IMR-90 (cell line): ENCODE measurements around the gene MAVS. TPM values are rescaled to one million over a fixed set of nuclear protein-coding genes. Genes with fewer than 3 reads are reported as not detected.

Experiments
- ATAC-seq: fragments of 200-7000 bp; cut with Tn5 transposase; 2 replicates; pipeline ENCODE4 v1.9.1; 2020; ENCODE audit warnings: low read depth, mild to moderate bottlenecking, moderate library complexity
- BruUV-seq: library from RNA; stranded (reverse); fragments of 400-500 nt; replicated peaks from 2 replicates; lab custom pipeline; 2021; lab: Mats Ljungman, UMichigan
- CTCF ChIA-PET: fragments of 300-600 bp; formaldehyde crosslinking; extraction: SDS; loops from one replicate; lab custom pipeline; 2021; ENCODE audit warnings: antibody characterized with exemption; lab: Yijun Ruan, JAX
- POLR2A ChIA-PET: fragments of 300-600 bp; sonication (Branson Sonifier 250); formaldehyde crosslinking; loops from one replicate; lab custom pipeline; 2022; ENCODE audit warnings: antibody characterized with exemption; ENCODE audit not compliant: unreplicated experiment; lab: Charles Lee
- DNase-seq: peaks from one replicate; pipeline ENCODE4 v3.0.0; 2013
- H2AFZ ChIP-seq: replicated peaks from 2 replicates; pipeline ENCODE3; 2013; ENCODE audit warnings: low read length, mild to moderate bottlenecking; ENCODE audit not compliant: poor library complexity
- H2AK5ac ChIP-seq: 2 replicates; pipeline ENCODE4 v1.6.1; 2013; ENCODE audit warnings: low read depth, low read length, inconsistent platforms
- H2AK9ac ChIP-seq: replicated peaks from 2 replicates; pipeline ENCODE3; 2013; ENCODE audit warnings: mild to moderate bottlenecking, low read depth, low read length, moderate library complexity; ENCODE audit not compliant: poor library complexity
- H2BK120ac ChIP-seq: 2 replicates; pipeline ENCODE4 v1.6.1; 2013; ENCODE audit warnings: low read depth, low read length, inconsistent platforms
- H2BK15ac ChIP-seq: 3 replicates; pipeline ENCODE4 v1.6.1; 2013; ENCODE audit warnings: low read depth, low read length, inconsistent platforms
- H2BK20ac ChIP-seq: 2 replicates; pipeline ENCODE4 v1.6.1; 2013; ENCODE audit warnings: low read depth, mild to moderate bottlenecking, inconsistent platforms, low read length, moderate library complexity
- H2BK5ac ChIP-seq: 2 replicates; pipeline ENCODE4 v1.6.1; 2013; ENCODE audit warnings: mild to moderate bottlenecking, low read depth, low read length, inconsistent platforms; ENCODE audit not compliant: poor library complexity, severe bottlenecking
- H3K14ac ChIP-seq: replicated peaks from 2 replicates; pipeline ENCODE4 v1.6.1; 2013; ENCODE audit warnings: low read depth, low read length, inconsistent platforms
- H3K18ac ChIP-seq: 2 replicates; pipeline ENCODE4 v1.6.1; 2013; ENCODE audit warnings: low read depth, low read length, control low read depth
- H3K23ac ChIP-seq: 2 replicates; pipeline ENCODE4 v1.6.1; 2013; ENCODE audit warnings: low read depth, low read length, inconsistent platforms
- H3K27ac ChIP-seq: 2 replicates; pipeline ENCODE4 v1.5.1; 2013; ENCODE audit warnings: mild to moderate bottlenecking, control low read depth, low read length; ENCODE audit not compliant: insufficient read depth
- H3K27me3 ChIP-seq: 2 replicates; pipeline ENCODE4 v1.6.1; 2013; ENCODE audit warnings: low read length; ENCODE audit not compliant: control insufficient read depth, insufficient read depth
- H3K36me3 ChIP-seq: 2 replicates; pipeline ENCODE4 v1.6.1; 2013; ENCODE audit warnings: low read length, mixed read lengths; ENCODE audit not compliant: control insufficient read depth, insufficient read depth
- H3K4ac ChIP-seq: 2 replicates; pipeline ENCODE4 v1.6.1; 2013; ENCODE audit warnings: low read depth, low read length, inconsistent platforms
- H3K4me1 ChIP-seq: 2 replicates; pipeline ENCODE4 v1.6.1; 2013; ENCODE audit warnings: low read length, mixed read lengths; ENCODE audit not compliant: control insufficient read depth, insufficient read depth
- H3K4me2 ChIP-seq: 2 replicates; pipeline ENCODE4 v1.6.1; 2013; ENCODE audit warnings: low read depth, mild to moderate bottlenecking, control low read depth, low read length, moderate library complexity
- H3K4me3 ChIP-seq: 2 replicates; pipeline ENCODE4 v1.5.1; 2013; ENCODE audit warnings: low read depth, mild to moderate bottlenecking, control low read depth, low read length, moderate library complexity; ENCODE audit not compliant: insufficient read depth
- H3K56ac ChIP-seq: 2 replicates; pipeline ENCODE4 v1.6.1; 2013; ENCODE audit warnings: low read length, inconsistent platforms; ENCODE audit not compliant: insufficient read depth; ENCODE audit errors: extremely low read depth
- H3K79me1 ChIP-seq, 2 experiments: 2 replicates each; pipeline ENCODE4 v1.6.1; 2013; ENCODE audit warnings: low read length in 2 of 2, inconsistent platforms in 1 of 2, low read depth in 1 of 2
- H3K9ac ChIP-seq: 2 replicates; pipeline ENCODE4 v1.6.1; 2013; ENCODE audit warnings: low read depth, low read length, control low read depth
- H3K9me1 ChIP-seq: 2 replicates; pipeline ENCODE4 v1.6.1; 2013; ENCODE audit warnings: low read length, inconsistent platforms; ENCODE audit not compliant: insufficient read depth
- H3K9me3 ChIP-seq: 2 replicates; pipeline ENCODE4 v1.6.1; 2013; ENCODE audit warnings: low read length; ENCODE audit not compliant: control insufficient read depth, insufficient read depth
- H4K20me1 ChIP-seq: 2 replicates; pipeline ENCODE4 v1.6.1; 2013; ENCODE audit warnings: low read length, inconsistent platforms; ENCODE audit not compliant: insufficient read depth
- H4K5ac ChIP-seq: 2 replicates; pipeline ENCODE4 v1.6.1; 2013; ENCODE audit warnings: mild to moderate bottlenecking, low read depth, low read length, control low read depth
- H4K8ac ChIP-seq, 2 experiments: 2 replicates each; pipeline ENCODE4 v1.6.1; 2013; ENCODE audit warnings: low read depth in 2 of 2, low read length in 2 of 2, control low read depth in 1 of 2, inconsistent platforms in 1 of 2
- H4K91ac ChIP-seq: 2 replicates; pipeline ENCODE4 v1.6.1; 2013; ENCODE audit warnings: low read depth, low read length, inconsistent platforms; ENCODE audit not compliant: insufficient read depth
- BHLHE40 ChIP-seq: fragments of 150-350 bp; IDR thresholded peaks from 2 replicates; pipeline ENCODE4 v1.6.1; 2016; ENCODE audit warnings: mild to moderate bottlenecking, low read depth, low read length
- CEBPB ChIP-seq: IDR thresholded peaks from 2 replicates; pipeline ENCODE4 v1.6.1; 2012; ENCODE audit warnings: low read depth, low read length, improper control_type of control experiment
- CHD1 ChIP-seq: IDR thresholded peaks from 2 replicates; pipeline ENCODE4 v1.6.1; 2012; ENCODE audit warnings: low read depth, low read length, improper control_type of control experiment
- FOS ChIP-seq: fragments of 150-350 bp; IDR thresholded peaks from 2 replicates; pipeline ENCODE4 v1.6.1; 2016; ENCODE audit warnings: low read depth, low read length
- MAFK ChIP-seq: IDR thresholded peaks from 2 replicates; pipeline ENCODE4 v1.6.1; 2012; ENCODE audit warnings: low read depth, low read length, improper control_type of control experiment
- MAZ ChIP-seq: IDR thresholded peaks from 2 replicates; pipeline ENCODE4 v1.6.1; 2012; ENCODE audit warnings: low read depth, mild to moderate bottlenecking, low read length, improper control_type of control experiment, moderate library complexity, borderline replicate concordance
- MXI1 ChIP-seq: IDR thresholded peaks from 2 replicates; pipeline ENCODE4 v1.6.1; 2012; ENCODE audit warnings: low read depth, mild to moderate bottlenecking, low read length, moderate library complexity, borderline replicate concordance
- NFE2L2 ChIP-seq: fragments of 150-350 bp; IDR thresholded peaks from 2 replicates; pipeline ENCODE4 v1.6.1; 2016; ENCODE audit warnings: low read depth, mild to moderate bottlenecking, low read length
- POLR2A ChIP-seq: IDR thresholded peaks from 2 replicates; pipeline ENCODE4 v1.6.1; 2012; ENCODE audit warnings: mild to moderate bottlenecking, low read depth, low read length
- RCOR1 ChIP-seq: IDR thresholded peaks from 2 replicates; pipeline ENCODE4 v1.6.1; 2012; ENCODE audit warnings: mild to moderate bottlenecking, low read length, improper control_type of control experiment; ENCODE audit not compliant: insufficient replicate concordance
- RFX5 ChIP-seq: IDR thresholded peaks from 2 replicates; pipeline ENCODE4 v1.8.0; 2012; ENCODE audit warnings: low read depth, mild to moderate bottlenecking, low read length, moderate library complexity
- SMC3 ChIP-seq: fragments of 150-350 bp; IDR thresholded peaks from 2 replicates; pipeline ENCODE4 v1.6.1; 2016; ENCODE audit warnings: low read depth, mild to moderate bottlenecking, antibody characterized with exemption, low read length, moderate library complexity
- WGBS, 2 experiments: methylation state at CpG; one replicate each; pipeline versions ENCODE4 v1.1.5 to v1.1.7; 2013; ENCODE audit warnings: missing lambda C conversion rate in 2 of 2; ENCODE audit not compliant: insufficient read length in 1 of 2; ENCODE audit errors: extremely low coverage in 2 of 2; 5-methylcytosine and 5-hydroxymethylcytosine counted together
- dilution Hi-C: fragments of 300-500 bp; cut with HindIII; formaldehyde crosslinking; loops from one replicate; pipeline ENCODE4 v1.14.3; 2018; ENCODE audit warnings: low sequenced_read_pairs; ENCODE audit not compliant: unreplicated experiment
- in situ Hi-C: fragments of 300-500 bp; cut with MboI; formaldehyde crosslinking; loops from 3 replicates; pipeline ENCODE4 v1.14.3; 2019; ENCODE audit warnings: low sequenced_read_pairs, inconsistent platforms, mixed read lengths
- intact Hi-C: fragments of 100-400 bp; cut with micrococcal nuclease; formaldehyde crosslinking; loops from 2 replicates; pipeline ENCODE4 v1.10.0; 2022
- polyA plus RNA-seq, 3 experiments: library from polyadenylated mRNA; depleted of rRNA; stranded (reverse); fragments of >200 nt; gene quantifications; 2 replicates each; pipeline ENCODE4 v1.2.3, GENCODE V29; 2012; ENCODE audit warnings: low replicate concordance in 1 of 3
- total RNA-seq: library from RNA; depleted of rRNA; stranded (reverse); fragments of >200 nt; gene quantifications from 2 replicates; pipeline ENCODE4 v1.2.3, GENCODE V29; 2012
- TF ChIP-seq, protein P1 (sequence below): fragments of 150-350 bp; IDR thresholded peaks from 2 replicates; pipeline ENCODE4 v1.6.1; 2017; ENCODE audit warnings: mild to moderate bottlenecking, antibody characterized with exemption, low read length, low read depth
- TF ChIP-seq, protein P2 (sequence below): conservative IDR thresholded peaks from 2 replicates; pipeline ENCODE4 v1.5.1; 2012; ENCODE audit warnings: mild to moderate bottlenecking, low read depth, low read length, improper control_type of control experiment
- TF ChIP-seq, protein P3 (sequence below): fragments of 150-350 bp; IDR thresholded peaks from 2 replicates; pipeline ENCODE4 v1.6.1; 2016; ENCODE audit warnings: low read depth, mild to moderate bottlenecking, low read length, moderate library complexity, borderline replicate concordance

The MAVS gene
- total and polyA plus RNA-seq, 2 of the 4 experiments (the other 2 are of a cell fraction), result 10.4 to 15.6 TPM

DNA sequence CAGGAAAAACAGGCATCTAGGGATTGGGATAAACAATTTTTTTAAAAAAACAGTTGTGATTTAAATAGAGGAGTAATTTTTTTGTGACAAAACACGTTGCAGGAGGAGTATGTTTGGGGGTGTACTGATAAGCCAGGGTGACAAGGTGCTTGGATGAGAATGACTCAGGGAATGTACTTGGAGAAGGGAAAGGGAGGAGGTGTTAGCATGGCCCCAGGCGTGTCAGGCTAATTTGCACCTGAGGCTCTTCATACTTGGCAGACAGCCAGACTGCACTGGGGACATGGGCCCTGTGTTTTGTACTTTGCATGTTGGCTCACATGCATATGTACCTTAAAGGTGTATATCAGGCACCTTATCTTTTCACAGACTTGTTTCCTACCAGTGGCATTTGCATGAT lies 65.3 kb downstream of the MAVS start:
- Histone ChIP-seq H2AK9ac (no peak overlapping the region), H3K23ac (no peak overlapping the region), H3K56ac (no peak overlapping the region), H2BK120ac (no peak overlapping the region), H3K4me1 (no peaks in the 10 kb centered on the region), H3K14ac (no peak overlapping the region), H2AK5ac (no peak overlapping the region), H3K27ac (no peak overlapping the region), H3K9me1 (peaks cover 11% of the 10 kb centered on the region), H2BK15ac (no peak overlapping the region), H2AFZ (no peak overlapping the region), H3K4me2 (no peak overlapping the region), H3K9ac (no peak overlapping the region), H4K8ac (no peak overlapping the region), H4K5ac (no peak overlapping the region), H3K9me3 (no peaks in the 10 kb centered on the region), H2BK5ac (no peak overlapping the region), H3K79me1 (peaks cover 28 to 59% of the 10 kb centered on the region in 2 experiments), H3K27me3 (no peaks in the 10 kb centered on the region), H3K4me3 (no peak overlapping the region), H3K4ac (no peak overlapping the region), H2BK20ac (no peak overlapping the region), H3K36me3 (peaks cover 47% of the 10 kb centered on the region), H4K20me1 (peaks cover 72% of the 10 kb centered on the region), H3K18ac (no peak overlapping the region), H4K91ac (no peak overlapping the region)
- no CpG with 5 or more reads among the region's 2 CpGs for WGBS, 2 experiments
- no TSS peak for BruUV-seq
- no peak for ATAC-seq
- ChIA-PET POLR2A (no interaction called here), CTCF (no interaction called here)
- DNase-seq, result no peak
- TF ChIP-seq, protein P1, sequence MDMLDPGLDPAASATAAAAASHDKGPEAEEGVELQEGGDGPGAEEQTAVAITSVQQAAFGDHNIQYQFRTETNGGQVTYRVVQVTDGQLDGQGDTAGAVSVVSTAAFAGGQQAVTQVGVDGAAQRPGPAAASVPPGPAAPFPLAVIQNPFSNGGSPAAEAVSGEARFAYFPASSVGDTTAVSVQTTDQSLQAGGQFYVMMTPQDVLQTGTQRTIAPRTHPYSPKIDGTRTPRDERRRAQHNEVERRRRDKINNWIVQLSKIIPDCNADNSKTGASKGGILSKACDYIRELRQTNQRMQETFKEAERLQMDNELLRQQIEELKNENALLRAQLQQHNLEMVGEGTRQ, result no peak
- TF ChIP-seq, protein P2, sequence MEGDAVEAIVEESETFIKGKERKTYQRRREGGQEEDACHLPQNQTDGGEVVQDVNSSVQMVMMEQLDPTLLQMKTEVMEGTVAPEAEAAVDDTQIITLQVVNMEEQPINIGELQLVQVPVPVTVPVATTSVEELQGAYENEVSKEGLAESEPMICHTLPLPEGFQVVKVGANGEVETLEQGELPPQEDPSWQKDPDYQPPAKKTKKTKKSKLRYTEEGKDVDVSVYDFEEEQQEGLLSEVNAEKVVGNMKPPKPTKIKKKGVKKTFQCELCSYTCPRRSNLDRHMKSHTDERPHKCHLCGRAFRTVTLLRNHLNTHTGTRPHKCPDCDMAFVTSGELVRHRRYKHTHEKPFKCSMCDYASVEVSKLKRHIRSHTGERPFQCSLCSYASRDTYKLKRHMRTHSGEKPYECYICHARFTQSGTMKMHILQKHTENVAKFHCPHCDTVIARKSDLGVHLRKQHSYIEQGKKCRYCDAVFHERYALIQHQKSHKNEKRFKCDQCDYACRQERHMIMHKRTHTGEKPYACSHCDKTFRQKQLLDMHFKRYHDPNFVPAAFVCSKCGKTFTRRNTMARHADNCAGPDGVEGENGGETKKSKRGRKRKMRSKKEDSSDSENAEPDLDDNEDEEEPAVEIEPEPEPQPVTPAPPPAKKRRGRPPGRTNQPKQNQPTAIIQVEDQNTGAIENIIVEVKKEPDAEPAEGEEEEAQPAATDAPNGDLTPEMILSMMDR, result no peak
- TF ChIP-seq RCOR1, result no peak
- TF ChIP-seq, protein P3, sequence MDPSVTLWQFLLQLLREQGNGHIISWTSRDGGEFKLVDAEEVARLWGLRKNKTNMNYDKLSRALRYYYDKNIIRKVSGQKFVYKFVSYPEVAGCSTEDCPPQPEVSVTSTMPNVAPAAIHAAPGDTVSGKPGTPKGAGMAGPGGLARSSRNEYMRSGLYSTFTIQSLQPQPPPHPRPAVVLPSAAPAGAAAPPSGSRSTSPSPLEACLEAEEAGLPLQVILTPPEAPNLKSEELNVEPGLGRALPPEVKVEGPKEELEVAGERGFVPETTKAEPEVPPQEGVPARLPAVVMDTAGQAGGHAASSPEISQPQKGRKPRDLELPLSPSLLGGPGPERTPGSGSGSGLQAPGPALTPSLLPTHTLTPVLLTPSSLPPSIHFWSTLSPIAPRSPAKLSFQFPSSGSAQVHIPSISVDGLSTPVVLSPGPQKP, result no peak
- no peak for TF ChIP-seq CEBPB
- no peak for TF ChIP-seq MXI1
- TF ChIP-seq CHD1, result no peak
- no peak for TF ChIP-seq MAFK
- no peak for TF ChIP-seq MAZ
- TF ChIP-seq BHLHE40, result no peak
- no peak for TF ChIP-seq SMC3
- TF ChIP-seq RFX5, result no peak
- no peak for TF ChIP-seq POLR2A
- TF ChIP-seq NFE2L2, result no peak
- TF ChIP-seq FOS, result no peak
- intact Hi-C loops, result no loop called here
- in situ Hi-C loops, result no loop called here
- dilution Hi-C loops, result no loop called here
